Inflammatory macrophage treated with lipopolysaccharide for 4 hours (primary cell): ENCODE measurements around the gene LYPD6.
"Not testable (repeated sequence)": the region's sequence is repeated elsewhere in the genome, so short reads cannot be mapped to it uniquely, and the experiment has no call there.

Source experiments
- DNase-seq: peaks from one replicate; pipeline ENCODE4 v3.0.0-alpha.2; 2020

The LYPD6 gene

GRCh38 chr2:149330127-149331022, at the start of gene LYPD6:
Gene LYPD6 (plus strand): TSS chr2:149330587. CDS start chr2:149437709, 107,122 bp downstream.
- DNase-seq = peak; percentile 21

GRCh38 chr2:149281441-149281840, 48.9 kb upstream of the LYPD6 start:
- DNase-seq = no peak

GRCh38 chr2:149290662-149291061, 39.7 kb upstream of the LYPD6 start:
- DNase-seq = no peak

- no peak for DNase-seq
Observed at GRCh38 chr2:149291881-149292280, 38.5 kb upstream of the LYPD6 start.

GRCh38 chr2:149296031-149296430, 34.4 kb upstream of the LYPD6 start:
- no peak for DNase-seq

GRCh38 chr2:149307014-149307413, 23.4 kb upstream of the LYPD6 start:
- no peak for DNase-seq

- no peak for DNase-seq
Observed at GRCh38 chr2:149310349-149310748, 20.0 kb upstream of the LYPD6 start.

GRCh38 chr2:149312039-149312438, 18.3 kb upstream of the LYPD6 start:
- no peak for DNase-seq

GRCh38 chr2:149313512-149313972, 16.8 kb upstream of the LYPD6 start:
- peak; percentile 35 for DNase-seq

GRCh38 chr2:149314687-149315086, 15.7 kb upstream of the LYPD6 start:
- no peak for DNase-seq

- DNase-seq = no peak
Observed at GRCh38 chr2:149315461-149315860, 14.9 kb upstream of the LYPD6 start.

GRCh38 chr2:149318566-149318965, 11.8 kb upstream of the LYPD6 start:
- not testable (repeated sequence) for DNase-seq

- DNase-seq = no peak
Observed at GRCh38 chr2:149320362-149320761, 10.0 kb upstream of the LYPD6 start.

- DNase-seq = no peak
Observed at GRCh38 chr2:149329068-149329467, 1.3 kb upstream of the LYPD6 start.

GRCh38 chr2:149329489-149330126, 779 bp upstream of the LYPD6 start:
- DNase-seq = no peak

- DNase-seq = no peak
Observed at GRCh38 chr2:149331023-149331400, 625 bp downstream of the LYPD6 start.

GRCh38 chr2:149332364-149332763, 2.0 kb downstream of the LYPD6 start:
- DNase-seq = no peak

GRCh38 chr2:149333636-149334035, 3.2 kb downstream of the LYPD6 start:
- no peak for DNase-seq

- no peak for DNase-seq
Observed at GRCh38 chr2:149334156-149334555, 3.8 kb downstream of the LYPD6 start.

- no peak for DNase-seq
Observed at GRCh38 chr2:149339324-149339723, 8.9 kb downstream of the LYPD6 start.

GRCh38 chr2:149342509-149342908, 12.1 kb downstream of the LYPD6 start:
- no peak for DNase-seq

GRCh38 chr2:149344105-149344504, 13.7 kb downstream of the LYPD6 start:
- DNase-seq = no peak

GRCh38 chr2:149346272-149346671, 15.9 kb downstream of the LYPD6 start:
- DNase-seq = no peak

GRCh38 chr2:149348291-149348690, 17.9 kb downstream of the LYPD6 start:
- no peak for DNase-seq
